ENCODE measurements around the gene HTR5A. TPM values are rescaled to one million over a fixed set of nuclear protein-coding genes. Genes with fewer than 3 reads are reported as not detected.

HTR5A gene
- total RNA-seq, 1 experiment from 2014 or later, result not detected

Other genes starting within 250 kb of the HTR5A start
- 11.5 and 13.4 TPM in 2 replicates for gene PAXIP1, start 67.2 kb upstream of the HTR5A start, total RNA-seq (2014; rRNA removed; shearing (Covaris generic))
- gene INSIG1, start 227.6 kb downstream of the HTR5A start, total RNA-seq (2014; rRNA removed; shearing (Covaris generic)), result 183 and 213 TPM in 2 replicates

All from H4 (cell line).